Renal cortical epithelial cell (primary cell): ENCODE measurements around the gene BRD3. TPM values are rescaled to one million over a fixed set of nuclear protein-coding genes. Genes with fewer than 3 reads are reported as not detected.

Experiments
- total RNA-seq: library from RNA; depleted of rRNA; stranded (reverse); fragments of >200 nt; gene quantifications from 2 replicates; pipeline ENCODE4 v1.2.3, GENCODE V29; 2014

Gene BRD3
- total RNA-seq, 1 donor from 2014 or later = 37.7 TPM

Other genes with a start within 250 kb of the BRD3 start
- gene VAV2, start 75.7 kb downstream of the BRD3 start, total RNA-seq = 20.8 and 52.0 TPM in 2 replicates
- 10.8 and 42.8 TPM in 2 replicates for gene BRD3OS, start 42.5 kb downstream of the BRD3 start, total RNA-seq
- 18.4 and 23.1 TPM in 2 replicates for gene WDR5, start 68.1 kb upstream of the BRD3 start, total RNA-seq
- not detected in 2 replicates for gene RNU6ATAC, start 96.5 kb upstream of the BRD3 start, total RNA-seq